Measurements from ENCODE around the gene CPOX.

The CPOX gene

DNA sequence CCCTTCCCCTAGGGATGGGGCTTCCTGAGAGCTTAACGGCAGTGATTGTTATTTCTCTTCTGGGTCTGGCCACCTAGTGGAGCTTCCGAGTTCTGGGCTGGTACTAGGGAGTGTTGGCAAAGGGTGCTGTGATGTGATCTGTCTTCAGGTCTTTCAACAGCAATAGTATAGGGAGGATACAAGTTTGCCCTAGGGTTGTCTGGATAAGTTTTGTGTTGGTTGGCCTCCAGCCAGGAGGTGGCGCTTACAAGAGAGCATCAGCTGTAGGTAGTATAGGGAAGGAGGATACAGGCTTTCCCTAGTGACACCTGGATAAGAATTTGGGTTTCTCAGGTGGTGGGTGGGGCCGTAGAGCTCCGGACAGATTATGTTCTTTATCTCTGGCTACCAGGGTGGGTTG, 19.2 kb upstream of the CPOX start:
- no peak overlapping the region for H3K27ac ChIP-seq (ENCODE audit: low read depth, low read length)
- no peaks in the 10 kb centered on the region for H3K36me3 ChIP-seq (ENCODE audit: insufficient read depth, low read length)
- no peaks in the 10 kb centered on the region for H3K79me2 ChIP-seq (ENCODE audit: control insufficient read depth, insufficient read depth, low read length, unreplicated experiment)
- no peaks in the 10 kb centered on the region for H3K4me1 ChIP-seq (ENCODE audit: control insufficient read depth, insufficient read depth, low read length, unreplicated experiment)
- H3K27me3 ChIP-seq (ENCODE audit: insufficient read depth, low read length): no peaks in the 10 kb centered on the region
- no peak overlapping the region for H2AFZ ChIP-seq (ENCODE audit: low read length, unreplicated experiment)
- H3K4me3 ChIP-seq (ENCODE audit: low read depth, low read length): no peak overlapping the region

DNA sequence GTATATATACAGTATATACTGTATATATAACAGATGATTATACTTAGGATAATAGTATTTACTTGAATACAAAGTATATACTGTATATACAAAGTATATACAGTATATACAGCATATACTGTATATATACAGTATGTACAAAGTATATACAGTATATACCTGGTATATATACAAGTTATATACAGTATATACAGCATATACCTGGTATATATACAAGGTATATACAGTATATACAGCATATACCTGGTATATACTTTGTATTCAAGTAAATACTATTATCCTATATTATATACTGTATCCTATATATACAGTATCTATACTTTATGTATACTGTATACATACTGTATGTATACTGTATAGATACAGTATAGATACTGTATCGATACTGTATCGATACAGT, 14.6 kb upstream of the CPOX start:
- Histone ChIP-seq H2AFZ (ENCODE audit: low read length, unreplicated experiment) (no peak overlapping the region), H3K4me3 (ENCODE audit: low read depth, low read length) (no peak overlapping the region), H3K79me2 (ENCODE audit: control insufficient read depth, insufficient read depth, low read length, unreplicated experiment) (no peaks in the 10 kb centered on the region), H3K27me3 (ENCODE audit: insufficient read depth, low read length) (no peaks in the 10 kb centered on the region), H3K4me1 (ENCODE audit: control insufficient read depth, insufficient read depth, low read length, unreplicated experiment) (no peaks in the 10 kb centered on the region), H3K27ac (ENCODE audit: low read depth, low read length) (no peak overlapping the region), H3K36me3 (ENCODE audit: insufficient read depth, low read length) (no peaks in the 10 kb centered on the region)

DNA sequence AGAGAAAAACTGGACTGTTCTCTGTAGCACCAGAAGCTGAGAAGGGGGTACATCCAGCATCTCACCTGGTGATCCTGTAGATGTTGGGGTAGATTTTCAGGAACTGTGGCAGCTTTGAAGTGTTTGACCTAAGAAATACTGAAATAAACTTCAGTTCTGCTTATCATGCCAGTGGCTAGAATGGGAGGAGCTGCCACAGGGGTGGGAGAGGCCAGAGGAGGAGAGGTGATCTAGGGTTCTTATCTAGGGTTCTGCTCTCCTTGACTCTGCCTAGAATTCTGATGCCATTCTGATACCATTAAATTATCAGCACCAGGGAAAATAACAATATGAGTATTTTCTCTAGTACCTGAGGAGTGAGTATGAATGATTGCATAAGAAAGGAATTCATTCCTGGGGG, 10.2 kb upstream of the CPOX start:
- Histone ChIP-seq H3K36me3 (ENCODE audit: insufficient read depth, low read length) (no peaks in the 10 kb centered on the region), H3K27me3 (ENCODE audit: insufficient read depth, low read length) (no peaks in the 10 kb centered on the region), H3K79me2 (ENCODE audit: control insufficient read depth, insufficient read depth, low read length, unreplicated experiment) (no peaks in the 10 kb centered on the region), H3K4me3 (ENCODE audit: low read depth, low read length) (no peak overlapping the region), H3K4me1 (ENCODE audit: control insufficient read depth, insufficient read depth, low read length, unreplicated experiment) (no peaks in the 10 kb centered on the region), H3K27ac (ENCODE audit: low read depth, low read length) (no peak overlapping the region), H2AFZ (ENCODE audit: low read length, unreplicated experiment) (no peak overlapping the region)

GRCh38 chr3:98602078-98602678, 8.8 kb upstream of the CPOX start:
- Histone ChIP-seq H2AFZ (ENCODE audit: low read length, unreplicated experiment) (no peak overlapping the region), H3K27ac (ENCODE audit: low read depth, low read length) (no peak overlapping the region), H3K79me2 (ENCODE audit: control insufficient read depth, insufficient read depth, low read length, unreplicated experiment) (no peaks in the 10 kb centered on the region), H3K4me3 (ENCODE audit: low read depth, low read length) (no peak overlapping the region), H3K36me3 (ENCODE audit: insufficient read depth, low read length) (no peaks in the 10 kb centered on the region), H3K27me3 (ENCODE audit: insufficient read depth, low read length) (no peaks in the 10 kb centered on the region), H3K4me1 (ENCODE audit: control insufficient read depth, insufficient read depth, low read length, unreplicated experiment) (no peaks in the 10 kb centered on the region)

- Histone ChIP-seq H3K4me1 (ENCODE audit: control insufficient read depth, insufficient read depth, low read length, unreplicated experiment) (no peaks in the 10 kb centered on the region), H2AFZ (ENCODE audit: low read length, unreplicated experiment) (no peak overlapping the region), H3K27ac (ENCODE audit: low read depth, low read length) (no peak overlapping the region), H3K27me3 (ENCODE audit: insufficient read depth, low read length) (no peaks in the 10 kb centered on the region), H3K4me3 (ENCODE audit: low read depth, low read length) (no peak overlapping the region), H3K36me3 (ENCODE audit: insufficient read depth, low read length) (no peaks in the 10 kb centered on the region), H3K79me2 (ENCODE audit: control insufficient read depth, insufficient read depth, low read length, unreplicated experiment) (no peaks in the 10 kb centered on the region)
Observed at GRCh38 chr3:98601180-98601579, 7.8 kb upstream of the CPOX start.

DNA sequence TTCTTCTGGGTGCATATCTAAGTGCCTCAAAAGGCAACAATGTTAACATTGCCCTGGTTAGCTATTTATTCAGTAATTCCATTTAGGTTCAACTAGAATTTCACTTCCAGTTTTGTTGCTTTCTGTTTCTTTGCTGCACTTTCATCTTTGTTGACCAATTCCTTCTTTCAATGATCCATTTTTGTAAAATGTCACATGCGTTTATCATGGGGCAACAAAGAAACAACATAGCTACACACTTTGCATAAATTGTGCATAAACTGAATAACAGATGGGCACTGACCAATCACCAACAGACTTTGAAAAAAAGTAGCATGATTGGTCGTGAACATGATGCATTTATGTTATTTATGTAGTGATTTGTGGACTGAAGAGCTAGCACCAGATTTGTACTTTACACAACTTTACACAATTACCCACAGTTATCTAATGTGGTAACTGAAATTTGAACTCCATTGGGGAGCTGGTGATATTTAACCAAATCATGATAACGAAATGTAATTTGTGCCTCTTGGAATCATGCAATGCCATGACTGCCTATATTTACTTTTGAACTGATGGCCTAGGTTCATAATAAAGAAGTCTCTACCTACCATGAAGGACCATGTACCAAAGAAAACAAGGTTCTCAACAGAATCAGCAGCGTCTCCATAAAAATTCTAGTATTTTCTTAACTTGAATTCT, 7.1 kb upstream of the CPOX start:
- H2AFZ ChIP-seq (ENCODE audit: low read length, unreplicated experiment): no peak overlapping the region

GRCh38 chr3:98599647-98600411, 6.4 kb upstream of the CPOX start:
- Histone ChIP-seq H3K4me1 (ENCODE audit: control insufficient read depth, insufficient read depth, low read length, unreplicated experiment) (no peaks in the 10 kb centered on the region), H3K4me3 (ENCODE audit: low read depth, low read length) (no peak overlapping the region), H3K27ac (ENCODE audit: low read depth, low read length) (no peak overlapping the region), H3K79me2 (ENCODE audit: control insufficient read depth, insufficient read depth, low read length, unreplicated experiment) (no peaks in the 10 kb centered on the region), H3K27me3 (ENCODE audit: insufficient read depth, low read length) (no peaks in the 10 kb centered on the region), H2AFZ (ENCODE audit: low read length, unreplicated experiment) (no peak overlapping the region), H3K36me3 (ENCODE audit: insufficient read depth, low read length) (no peaks in the 10 kb centered on the region)

More for the DNA sequence above, 7.1 kb upstream of the CPOX start:
- Histone ChIP-seq H3K27ac (ENCODE audit: low read depth, low read length) (no peak overlapping the region), H3K79me2 (ENCODE audit: control insufficient read depth, insufficient read depth, low read length, unreplicated experiment) (no peaks in the 10 kb centered on the region), H3K27me3 (ENCODE audit: insufficient read depth, low read length) (no peaks in the 10 kb centered on the region), H3K36me3 (ENCODE audit: insufficient read depth, low read length) (no peaks in the 10 kb centered on the region), H3K4me1 (ENCODE audit: control insufficient read depth, insufficient read depth, low read length, unreplicated experiment) (no peaks in the 10 kb centered on the region), H3K4me3 (ENCODE audit: low read depth, low read length) (no peak overlapping the region)

GRCh38 chr3:98598492-98598891, 5.1 kb upstream of the CPOX start:
- H3K4me1 ChIP-seq (ENCODE audit: control insufficient read depth, insufficient read depth, low read length, unreplicated experiment): no peaks in the 10 kb centered on the region

GRCh38 chr3:98596541-98597500, 3.4 kb upstream of the CPOX start:
- H3K4me1 ChIP-seq (ENCODE audit: control insufficient read depth, insufficient read depth, low read length, unreplicated experiment): peaks cover 4% of the 10 kb centered on the region
- peaks cover 14% of the 10 kb centered on the region for H3K79me2 ChIP-seq (ENCODE audit: control insufficient read depth, insufficient read depth, low read length, unreplicated experiment)
- no peaks in the 10 kb centered on the region for H3K36me3 ChIP-seq (ENCODE audit: insufficient read depth, low read length)
- no peak overlapping the region for H3K27ac ChIP-seq (ENCODE audit: low read depth, low read length)
- H2AFZ ChIP-seq (ENCODE audit: low read length, unreplicated experiment): no peak overlapping the region
- no peak overlapping the region for H3K4me3 ChIP-seq (ENCODE audit: low read depth, low read length)
- no peaks in the 10 kb centered on the region for H3K27me3 ChIP-seq (ENCODE audit: insufficient read depth, low read length)

More at GRCh38 chr3:98598492-98598891, 5.1 kb upstream of the CPOX start:
- Histone ChIP-seq H3K4me3 (ENCODE audit: low read depth, low read length) (no peak overlapping the region), H3K27me3 (ENCODE audit: insufficient read depth, low read length) (no peaks in the 10 kb centered on the region), H3K27ac (ENCODE audit: low read depth, low read length) (no peak overlapping the region), H3K36me3 (ENCODE audit: insufficient read depth, low read length) (no peaks in the 10 kb centered on the region), H3K79me2 (ENCODE audit: control insufficient read depth, insufficient read depth, low read length, unreplicated experiment) (no peaks in the 10 kb centered on the region), H2AFZ (ENCODE audit: low read length, unreplicated experiment) (no peak overlapping the region)

DNA sequence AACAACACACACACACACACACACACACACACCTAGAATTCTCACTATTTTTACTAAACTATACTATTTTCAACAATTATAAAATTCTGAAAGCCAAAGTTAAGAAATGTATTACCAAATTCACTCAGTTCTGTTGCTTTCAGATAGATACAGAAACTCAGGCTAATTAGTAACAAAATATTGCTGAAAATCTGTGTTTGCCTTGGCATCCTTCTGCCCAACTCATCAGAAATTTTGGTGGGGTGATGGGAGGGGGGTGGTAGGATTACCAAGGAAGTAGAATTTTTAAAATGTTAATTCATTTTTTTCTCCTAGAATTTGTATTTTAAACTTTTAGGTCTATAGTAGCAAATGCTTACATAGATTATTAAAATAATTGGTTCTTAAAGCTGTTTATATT, 2.7 kb upstream of the CPOX start:
- Histone ChIP-seq H3K4me3 (ENCODE audit: low read depth, low read length) (no peak overlapping the region), H3K27ac (ENCODE audit: low read depth, low read length) (no peak overlapping the region), H3K27me3 (ENCODE audit: insufficient read depth, low read length) (no peaks in the 10 kb centered on the region), H3K79me2 (ENCODE audit: control insufficient read depth, insufficient read depth, low read length, unreplicated experiment) (peaks cover 19% of the 10 kb centered on the region), H2AFZ (ENCODE audit: low read length, unreplicated experiment) (no peak overlapping the region), H3K36me3 (ENCODE audit: insufficient read depth, low read length) (no peaks in the 10 kb centered on the region), H3K4me1 (ENCODE audit: control insufficient read depth, insufficient read depth, low read length, unreplicated experiment) (peaks cover 10% of the 10 kb centered on the region)
